ENCODE data around the gene LEF1. TPM values are rescaled to one million over a fixed set of nuclear protein-coding genes. Genes with fewer than 3 reads are reported as not detected.
"Not testable (repeated sequence)": the region's sequence is repeated elsewhere in the genome, so short reads cannot be mapped to it uniquely, and the experiment has no call there.

LEF1 gene
- total RNA-seq, 1 experiment from 2014 or later, result 0.28 TPM

DNA sequence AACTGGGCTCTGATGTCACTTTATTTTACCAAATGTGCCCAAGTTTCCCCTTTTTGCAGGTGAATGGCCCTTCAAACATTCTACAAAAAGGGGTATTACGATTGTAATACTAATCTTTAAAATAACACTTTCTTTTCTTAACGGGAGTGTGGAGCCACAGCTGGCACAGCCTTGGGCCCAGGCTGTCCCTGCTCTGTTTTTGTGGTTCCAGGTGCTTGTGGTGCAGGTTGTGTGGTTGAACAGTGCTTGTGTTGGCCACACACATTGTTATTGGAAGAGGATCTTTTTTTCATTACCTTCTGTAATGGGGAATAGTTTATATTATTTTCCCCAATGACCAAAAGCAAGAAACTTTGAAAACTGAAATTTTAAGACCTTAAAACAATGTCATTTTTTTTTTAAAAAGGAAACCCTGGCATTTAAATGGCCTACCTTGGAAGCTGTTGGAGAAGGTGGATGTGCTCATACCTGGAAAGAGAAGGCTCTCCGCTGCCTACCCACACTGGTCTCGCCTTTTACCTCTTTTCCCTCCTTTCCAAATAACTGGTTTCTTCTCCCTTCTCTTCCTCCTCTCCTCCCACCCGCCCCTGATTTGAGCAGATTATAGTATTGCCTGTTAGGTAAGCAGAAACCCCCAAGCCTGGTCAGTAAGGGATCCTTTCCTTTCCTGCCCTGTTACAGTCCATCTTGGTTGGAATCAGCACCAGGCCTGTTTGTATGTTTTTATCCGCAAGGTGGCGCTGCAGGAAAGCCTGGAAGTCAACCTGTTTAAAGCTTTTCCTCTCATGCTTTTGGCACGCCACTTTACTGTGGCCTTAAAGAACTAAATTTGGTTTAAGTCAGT is 150.5 kb downstream of the LEF1 start:
- no peak overlapping the region for H3K4me3 ChIP-seq (ENCODE audit: insufficient read depth, low read depth, low read length)
- H3K36me3 ChIP-seq (replicated peaks; ENCODE audit: control insufficient read depth, insufficient read depth, low read length), result peaks cover 11% of the 10 kb centered on the region
- peak; percentile 78 for DNase-seq
- no peaks in the 10 kb centered on the region for H3K27me3 ChIP-seq (ENCODE audit: control insufficient read depth, insufficient read depth, low read length)

GRCh38 chr4:108013955-108014354 is 154.8 kb downstream of the LEF1 start:
- no peak for DNase-seq
- H3K27me3 ChIP-seq (ENCODE audit: control insufficient read depth, insufficient read depth, low read length), result no peaks in the 10 kb centered on the region
- no peak overlapping the region for H3K4me3 ChIP-seq (ENCODE audit: insufficient read depth, low read depth, low read length)
- H3K36me3 ChIP-seq (replicated peaks; ENCODE audit: control insufficient read depth, insufficient read depth, low read length), result peaks cover 7% of the 10 kb centered on the region

- Histone ChIP-seq H3K4me3 (ENCODE audit: insufficient read depth, low read depth, low read length) (no peak overlapping the region), H3K27me3 (ENCODE audit: control insufficient read depth, insufficient read depth, low read length) (no peaks in the 10 kb centered on the region), H3K36me3 (replicated peaks; ENCODE audit: control insufficient read depth, insufficient read depth, low read length) (peaks cover 7% of the 10 kb centered on the region)
- DNase-seq, result no peak
Measured at GRCh38 chr4:108013327-108013726, 155.4 kb downstream of the LEF1 start.

- H3K36me3 ChIP-seq (replicated peaks; ENCODE audit: control insufficient read depth, insufficient read depth, low read length); H3K27me3 ChIP-seq (ENCODE audit: control insufficient read depth, insufficient read depth, low read length); DNase-seq; H3K4me3 ChIP-seq (ENCODE audit: insufficient read depth, low read depth, low read length): not testable (repeated sequence)
Measured at GRCh38 chr4:108012382-108012781, 156.3 kb downstream of the LEF1 start.

DNA sequence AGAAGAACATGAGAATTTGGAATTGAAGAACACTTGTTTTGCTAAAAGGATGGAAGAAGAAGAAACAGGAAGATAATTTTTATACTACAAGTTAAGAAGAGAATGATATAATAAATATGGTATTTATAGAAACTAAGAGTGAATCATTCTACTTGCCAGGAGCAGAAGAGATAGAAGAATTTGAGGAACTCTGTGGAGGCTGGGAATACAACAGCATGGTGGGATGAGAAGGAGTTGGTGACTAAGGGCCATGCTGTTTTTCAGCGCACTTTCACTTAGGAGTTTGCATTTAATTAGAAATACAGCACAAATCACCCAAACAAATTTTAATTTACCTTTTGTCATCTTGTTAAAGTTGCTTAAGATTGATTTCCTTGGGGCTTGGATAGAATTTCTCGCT is 158.6 kb downstream of the LEF1 start:
- peaks cover 4% of the 10 kb centered on the region for H3K36me3 ChIP-seq (replicated peaks; ENCODE audit: control insufficient read depth, insufficient read depth, low read length)
- DNase-seq, result no peak
- no peak overlapping the region for H3K4me3 ChIP-seq (ENCODE audit: insufficient read depth, low read depth, low read length)
- no peaks in the 10 kb centered on the region for H3K27me3 ChIP-seq (ENCODE audit: control insufficient read depth, insufficient read depth, low read length)

- H3K27me3 ChIP-seq (ENCODE audit: control insufficient read depth, insufficient read depth, low read length), result no peaks in the 10 kb centered on the region
Measured at GRCh38 chr4:108008721-108009120, 160.0 kb downstream of the LEF1 start.

DNA sequence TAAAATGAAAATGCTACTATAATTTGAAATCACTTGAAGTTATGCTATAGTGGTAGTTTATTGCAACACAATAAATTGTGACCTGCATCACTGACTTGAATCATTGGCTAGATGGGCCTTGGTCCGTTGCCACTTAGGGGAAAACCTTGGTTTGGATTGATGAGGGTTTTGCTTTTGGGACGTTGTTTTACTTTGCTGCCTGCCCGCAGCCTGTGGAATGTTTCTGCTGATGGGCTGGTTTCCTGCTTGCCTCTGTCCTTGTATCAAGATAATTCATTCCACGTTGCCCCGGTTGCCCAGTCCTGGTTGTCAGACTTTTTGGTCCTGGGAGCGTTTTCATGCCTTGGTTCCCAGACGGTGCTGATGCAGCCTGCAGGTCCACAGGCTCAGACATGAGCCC is 160.7 kb downstream of the LEF1 start:
- no peak for DNase-seq
- H3K4me3 ChIP-seq (ENCODE audit: insufficient read depth, low read depth, low read length), result no peak overlapping the region
- no peaks in the 10 kb centered on the region for H3K27me3 ChIP-seq (ENCODE audit: control insufficient read depth, insufficient read depth, low read length)
- peaks cover 4% of the 10 kb centered on the region for H3K36me3 ChIP-seq (replicated peaks; ENCODE audit: control insufficient read depth, insufficient read depth, low read length)

More at GRCh38 chr4:108008721-108009120, 160.0 kb downstream of the LEF1 start:
- Histone ChIP-seq H3K4me3 (ENCODE audit: insufficient read depth, low read depth, low read length) (no peak overlapping the region), H3K36me3 (replicated peaks; ENCODE audit: control insufficient read depth, insufficient read depth, low read length) (peaks cover 4% of the 10 kb centered on the region)
- no peak for DNase-seq

DNA sequence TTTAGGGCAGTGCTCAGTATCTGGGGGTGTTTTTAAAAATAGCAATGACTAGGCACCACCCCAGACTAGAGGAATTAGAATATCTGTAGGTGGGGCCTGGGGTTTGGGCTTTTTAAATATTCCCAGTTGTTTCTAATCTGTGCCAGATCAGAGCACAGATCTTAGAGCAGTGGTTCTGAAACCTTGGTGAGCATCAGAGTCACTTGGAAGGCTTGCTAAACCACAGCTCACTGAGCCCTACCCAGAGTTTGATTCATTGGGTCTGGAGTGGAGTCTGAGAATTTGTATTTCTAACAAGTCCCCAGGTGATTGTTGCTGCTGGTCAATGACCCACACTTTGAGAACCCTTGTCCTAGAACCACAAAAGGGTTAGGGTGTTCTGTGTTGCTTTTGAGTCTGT is 162.4 kb downstream of the LEF1 start:
- no peak overlapping the region for H3K4me3 ChIP-seq (ENCODE audit: insufficient read depth, low read depth, low read length)

DNA sequence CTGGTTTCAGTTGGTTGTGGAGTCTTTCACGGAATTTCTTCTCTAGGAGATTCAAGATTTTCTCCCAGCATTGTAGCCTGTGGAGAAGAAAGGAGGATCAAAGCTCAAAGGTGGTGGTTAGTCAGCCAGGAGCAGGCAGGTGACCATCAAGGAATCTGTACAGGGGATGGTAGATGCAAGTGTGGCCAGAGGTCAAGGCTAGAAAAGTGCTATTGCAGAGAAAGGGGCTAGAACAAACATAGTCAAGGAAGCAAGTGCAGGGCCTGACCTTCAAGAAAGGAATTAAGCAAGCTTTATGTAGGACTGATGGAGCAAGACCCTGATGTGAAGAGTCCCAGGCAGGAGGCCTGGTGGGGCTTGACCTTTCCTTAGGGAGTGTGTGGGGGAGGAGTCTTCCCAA is 162.9 kb downstream of the LEF1 start:
- Histone ChIP-seq H3K27me3 (ENCODE audit: control insufficient read depth, insufficient read depth, low read length) (no peaks in the 10 kb centered on the region), H3K4me3 (ENCODE audit: insufficient read depth, low read depth, low read length) (no peak overlapping the region), H3K36me3 (replicated peaks; ENCODE audit: control insufficient read depth, insufficient read depth, low read length) (peaks cover 1% of the 10 kb centered on the region; the same call in 1 of the 2 replicates)
- no peak for DNase-seq

More for the DNA sequence above, 162.4 kb downstream of the LEF1 start:
- DNase-seq, result no peak
- Histone ChIP-seq H3K27me3 (ENCODE audit: control insufficient read depth, insufficient read depth, low read length) (no peaks in the 10 kb centered on the region), H3K36me3 (replicated peaks; ENCODE audit: control insufficient read depth, insufficient read depth, low read length) (peaks cover 4% of the 10 kb centered on the region)

DNA sequence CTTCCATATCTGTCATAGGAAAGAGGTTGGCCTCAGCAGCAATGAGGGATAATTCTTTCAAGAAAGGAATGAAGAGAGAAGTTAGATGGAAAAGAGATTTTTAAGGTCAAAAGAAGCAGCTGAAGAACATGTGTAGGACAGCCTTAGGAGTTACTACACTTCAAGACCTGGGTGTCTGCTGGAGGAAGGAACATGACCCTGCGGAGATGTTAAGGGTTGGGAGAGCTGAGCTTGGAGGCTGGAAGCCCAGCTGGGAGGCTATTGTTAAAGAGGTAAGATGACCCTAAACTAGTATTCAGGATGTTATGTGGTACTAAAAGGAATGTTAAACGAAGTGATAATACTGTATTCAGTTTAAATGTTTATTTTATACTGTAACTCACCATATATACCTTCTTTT is 164.1 kb downstream of the LEF1 start:
- H3K27me3 ChIP-seq (ENCODE audit: control insufficient read depth, insufficient read depth, low read length), result no peaks in the 10 kb centered on the region
- no peak for DNase-seq
- no peaks in the 10 kb centered on the region; the same call in 1 of the 2 replicates for H3K36me3 ChIP-seq (replicated peaks; ENCODE audit: control insufficient read depth, insufficient read depth, low read length)
- H3K4me3 ChIP-seq (ENCODE audit: insufficient read depth, low read depth, low read length), result no peak overlapping the region

DNA sequence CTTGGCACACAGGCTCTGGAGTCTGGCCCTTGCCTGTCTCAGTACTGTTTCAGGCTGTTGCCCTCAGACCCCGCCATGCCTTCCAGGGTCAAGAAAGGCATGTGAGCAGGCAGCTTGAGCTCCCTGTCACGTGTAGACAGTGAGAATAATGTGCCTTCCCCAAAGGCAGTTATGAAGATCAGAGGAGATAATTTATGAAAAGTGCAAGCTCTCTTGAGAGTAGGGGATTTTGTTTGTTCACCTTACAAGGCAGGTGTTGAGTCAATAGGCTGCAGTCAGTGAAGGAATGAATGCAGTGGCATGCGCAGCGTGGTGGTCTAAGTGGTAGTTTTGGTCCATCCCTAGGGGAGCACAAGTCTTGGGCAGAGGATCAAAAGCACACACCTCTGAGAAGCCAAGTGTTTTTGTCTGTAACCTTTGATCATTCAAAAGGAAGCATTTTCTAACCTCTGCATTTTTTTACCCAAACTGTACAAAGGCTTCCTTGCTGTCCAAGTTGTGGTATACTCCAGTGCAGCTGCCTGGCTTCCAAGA is 164.7 kb downstream of the LEF1 start:
- no peaks in the 10 kb centered on the region for H3K27me3 ChIP-seq (ENCODE audit: control insufficient read depth, insufficient read depth, low read length)
- no peak for DNase-seq
- no peaks in the 10 kb centered on the region; the same call in 1 of the 2 replicates for H3K36me3 ChIP-seq (replicated peaks; ENCODE audit: control insufficient read depth, insufficient read depth, low read length)
- H3K4me3 ChIP-seq (ENCODE audit: insufficient read depth, low read depth, low read length), result no peak overlapping the region

- Histone ChIP-seq H3K27me3 (ENCODE audit: control insufficient read depth, insufficient read depth, low read length) (no peaks in the 10 kb centered on the region), H3K36me3 (replicated peaks; ENCODE audit: control insufficient read depth, insufficient read depth, low read length) (no peaks in the 10 kb centered on the region; the same call in 1 of the 2 replicates), H3K4me3 (ENCODE audit: insufficient read depth, low read depth, low read length) (no peak overlapping the region)
- no peak for DNase-seq
Measured at GRCh38 chr4:108001540-108002135, 167.1 kb downstream of the LEF1 start.

DNA sequence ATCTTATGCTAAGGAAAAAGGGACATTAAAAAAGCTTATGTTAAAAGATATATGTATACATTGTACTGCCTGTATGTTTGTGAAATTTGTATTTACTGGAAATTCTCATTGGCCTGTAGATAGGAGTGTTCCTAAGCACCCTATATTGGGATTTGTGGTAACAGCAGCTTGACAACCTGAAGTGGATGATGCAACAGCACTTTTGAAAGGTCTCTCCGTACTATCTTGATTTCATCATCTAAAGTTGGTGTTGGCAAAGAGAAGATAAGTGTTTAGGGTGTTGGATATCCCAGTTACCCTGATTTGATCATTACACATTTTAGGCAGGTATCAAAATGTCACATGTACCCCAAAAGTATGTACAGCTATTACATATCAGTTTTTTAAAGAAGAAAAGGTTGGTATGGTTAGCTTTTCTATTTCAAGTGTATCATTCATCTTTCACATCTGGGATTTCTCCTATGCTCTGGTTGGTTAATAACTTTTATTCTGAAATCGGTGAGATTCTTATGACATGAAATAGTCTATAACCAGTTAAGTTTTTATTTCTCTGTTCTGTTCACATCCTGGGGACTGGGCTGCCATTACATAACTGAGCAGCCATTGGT is 168.7 kb downstream of the LEF1 start:
- Histone ChIP-seq H3K36me3 (replicated peaks; ENCODE audit: control insufficient read depth, insufficient read depth, low read length) (no peaks in the 10 kb centered on the region; the same call in 1 of the 2 replicates), H3K27me3 (ENCODE audit: control insufficient read depth, insufficient read depth, low read length) (no peaks in the 10 kb centered on the region), H3K4me3 (ENCODE audit: insufficient read depth, low read depth, low read length) (no peak overlapping the region)
- no peak for DNase-seq

GRCh38 chr4:107997794-107998193 is 170.9 kb downstream of the LEF1 start:
- Histone ChIP-seq H3K27me3 (ENCODE audit: control insufficient read depth, insufficient read depth, low read length) (no peaks in the 10 kb centered on the region), H3K36me3 (replicated peaks; ENCODE audit: control insufficient read depth, insufficient read depth, low read length) (no peaks in the 10 kb centered on the region; the same call in 1 of the 2 replicates), H3K4me3 (ENCODE audit: insufficient read depth, low read depth, low read length) (no peak overlapping the region)
- no peak for DNase-seq
